Neuronal stem cell (in vitro differentiated cells): ENCODE data around the gene ABL1.
A peak's percentile ranks its signal among the peaks of the same experiment; 100 is the strongest.

ENCODE experiments used
- DNase-seq: peaks from one replicate; pipeline ENCODE4 v3.0.0-alpha.2; 2013; ENCODE audit warnings: low spot score
- H2AFZ ChIP-seq: one replicate; pipeline ENCODE4 v1.6.1; 2013; ENCODE audit warnings: mild to moderate bottlenecking, low read length, inconsistent platforms
- H2AK5ac ChIP-seq: 2 replicates; pipeline ENCODE4 v1.6.1; 2013; ENCODE audit warnings: low read depth, mild to moderate bottlenecking, inconsistent platforms, low read length, moderate library complexity, mixed read lengths
- H2BK120ac ChIP-seq: 2 replicates; pipeline ENCODE4 v1.6.1; 2013; ENCODE audit warnings: low read depth, mild to moderate bottlenecking, inconsistent platforms, low read length, moderate library complexity, mixed read lengths
- H2BK12ac ChIP-seq: one replicate; pipeline ENCODE4 v1.6.1; 2013; ENCODE audit warnings: low read length, inconsistent platforms
- H2BK15ac ChIP-seq: 2 replicates; pipeline ENCODE4 v1.6.1; 2013; ENCODE audit warnings: mild to moderate bottlenecking, low read length, inconsistent platforms, mixed read lengths
- H2BK5ac ChIP-seq: one replicate; pipeline ENCODE4 v1.6.1; 2013; ENCODE audit warnings: inconsistent platforms, mild to moderate bottlenecking, low read length, moderate library complexity
- H3K14ac ChIP-seq: one replicate; pipeline ENCODE4 v1.6.1; 2013; ENCODE audit warnings: low read length, inconsistent platforms
- H3K18ac ChIP-seq: 2 replicates; pipeline ENCODE4 v1.6.1; 2013; ENCODE audit warnings: low read length, inconsistent platforms
- H3K23ac ChIP-seq: 2 replicates; pipeline ENCODE4 v1.6.1; 2013; ENCODE audit warnings: low read depth, mild to moderate bottlenecking, mixed read lengths, low read length, inconsistent platforms; ENCODE audit not compliant: poor library complexity
- H3K27ac ChIP-seq: replicated peaks from 3 replicates; pipeline ENCODE4 v1.5.1; 2013; ENCODE audit warnings: low read length, inconsistent platforms
- H3K27me3 ChIP-seq, 3 experiments: 2 replicates each; pipeline ENCODE4 v1.6.1; 2013; ENCODE audit warnings: low read length in 3 of 3, mild to moderate bottlenecking in 2 of 3, inconsistent platforms in 1 of 3, low read depth in 1 of 3, mixed read lengths in 1 of 3, moderate library complexity in 1 of 3; ENCODE audit not compliant: control insufficient read depth in 3 of 3, insufficient read depth in 3 of 3
- H3K36me3 ChIP-seq, 2 donors: replicated peaks in 1 of 2; 2 replicates each; pipeline ENCODE4 v1.6.1; 2013; ENCODE audit warnings: low read length in 2 of 2; ENCODE audit not compliant: control insufficient read depth in 2 of 2, insufficient read depth in 2 of 2
- H3K4ac ChIP-seq: 2 replicates; pipeline ENCODE4 v1.6.1; 2013; ENCODE audit warnings: inconsistent platforms, mild to moderate bottlenecking, low read length, moderate library complexity
- H3K4me1 ChIP-seq, 2 donors: 1 replicate in 1 of 2; 2 replicates in 1 of 2; pipeline ENCODE4 v1.6.1; 2013; ENCODE audit warnings: low read length in 2 of 2, low read depth in 1 of 2; ENCODE audit not compliant: control insufficient read depth in 2 of 2, insufficient read depth in 1 of 2
- H3K4me2 ChIP-seq: one replicate; pipeline ENCODE4 v1.6.1; 2013; ENCODE audit warnings: mild to moderate bottlenecking, low read length, inconsistent platforms; ENCODE audit not compliant: insufficient read depth, poor library complexity, severe bottlenecking
- H3K4me3 ChIP-seq, 2 donors: 2 replicates each; pipeline ENCODE4 v1.5.1; 2013; ENCODE audit warnings: low read length in 2 of 2, mild to moderate bottlenecking in 2 of 2, inconsistent platforms in 1 of 2, moderate library complexity in 1 of 2
- H3K79me1 ChIP-seq: one replicate; pipeline ENCODE4 v1.6.1; 2013; ENCODE audit warnings: low read depth, mild to moderate bottlenecking, inconsistent platforms, low read length, moderate library complexity
- H3K9ac ChIP-seq: one replicate; pipeline ENCODE4 v1.6.1; 2013; ENCODE audit warnings: mild to moderate bottlenecking, low read depth, low read length, inconsistent platforms; ENCODE audit not compliant: poor library complexity
- H3K9me3 ChIP-seq, 2 donors: replicated peaks in 1 of 2; 2 replicates each; pipeline versions ENCODE3 to v1.6.1; 2013; ENCODE audit warnings: low read length in 2 of 2, mild to moderate bottlenecking in 2 of 2, inconsistent platforms in 1 of 2, low read depth in 1 of 2, mixed read lengths in 1 of 2, moderate library complexity in 1 of 2; ENCODE audit not compliant: control insufficient read depth in 2 of 2, insufficient read depth in 1 of 2
- H4K8ac ChIP-seq: one replicate; pipeline ENCODE4 v1.6.1; 2013; ENCODE audit warnings: low read depth, mild to moderate bottlenecking, inconsistent platforms, low read length, moderate library complexity
- H4K91ac ChIP-seq: one replicate; pipeline ENCODE4 v1.6.1; 2013; ENCODE audit warnings: low read length, low read depth, mild to moderate bottlenecking, inconsistent platforms; ENCODE audit not compliant: poor library complexity
- WGBS, 2 donors: extraction: QIAGEN DNeasy Blood & Tissue Kit; methylation state at CpG; one replicate each; pipeline ENCODE4 v1.1.7; 2013; ENCODE audit warnings: missing lambda C conversion rate in 2 of 2, mixed read lengths in 1 of 2; ENCODE audit not compliant: insufficient read length in 2 of 2, insufficient replicate concordance in 1 of 2; ENCODE audit errors: extremely low coverage in 2 of 2; 5-methylcytosine and 5-hydroxymethylcytosine counted together

The ABL1 gene

DNA sequence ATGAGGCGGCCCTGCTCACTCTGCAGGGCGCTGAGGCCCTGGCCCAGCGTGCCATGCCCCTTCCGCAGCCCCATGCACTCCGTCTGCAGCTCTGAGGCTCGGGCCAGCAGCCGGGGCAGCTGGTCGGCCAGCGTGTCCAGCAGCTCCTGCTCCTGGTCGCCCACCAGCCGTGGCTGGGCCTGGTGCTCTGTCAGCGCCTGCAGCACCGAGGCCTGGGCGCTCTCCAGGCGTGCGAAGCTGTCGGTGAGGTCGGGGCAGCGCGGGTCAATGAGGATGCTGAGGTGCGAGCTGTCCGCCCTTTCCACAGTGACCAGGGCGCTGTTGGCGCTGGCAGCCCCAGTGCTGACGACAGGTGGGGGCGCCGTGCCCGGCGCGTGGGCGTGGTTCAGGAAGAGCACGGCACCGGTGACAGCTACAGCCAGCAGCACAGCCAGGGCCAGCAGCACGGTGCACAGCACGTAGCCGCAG lies 94.6 kb downstream of the ABL1 start:
- H3K36me3 ChIP-seq = no peaks in the 10 kb centered on the region
- peaks cover 0 to 73% (median 0%) of the 10 kb centered on the region in 3 experiments for H3K27me3 ChIP-seq
- no peak overlapping the region for H3K4me3 ChIP-seq
- no peak overlapping the region for H2AK5ac ChIP-seq
- H2AFZ ChIP-seq = no peak overlapping the region
- peaks cover 6 to 7% of the 10 kb centered on the region in 2 donors for H3K4me1 ChIP-seq
- H3K9me3 ChIP-seq = no peaks in the 10 kb centered on the region
- peak overlapping the region; percentile 98 for H3K23ac ChIP-seq
- H3K4ac ChIP-seq = no peak overlapping the region
- no peak for DNase-seq
- peak overlapping the region; percentile 34 for H2BK12ac ChIP-seq
- no peak overlapping the region for H2BK5ac ChIP-seq
- H2BK15ac ChIP-seq = peak overlapping the region; percentile 27
- no peak overlapping the region for H3K9ac ChIP-seq
- H4K8ac ChIP-seq = no peak overlapping the region
- H4K91ac ChIP-seq = no peak overlapping the region
- no peak overlapping the region for H2BK120ac ChIP-seq
- no peak overlapping the region for H3K4me2 ChIP-seq
- peak overlapping the region; percentile 84 for H3K14ac ChIP-seq
- no peaks in the 10 kb centered on the region for H3K79me1 ChIP-seq
- no peak overlapping the region for H3K27ac ChIP-seq
- WGBS, 2 donors = no CpG with 5 or more reads among the region's 36 CpGs
- H3K18ac ChIP-seq = peak overlapping the region; percentile 40

- WGBS, 2 donors = no CpG with 5 or more reads among the region's 23 CpGs
- Histone ChIP-seq H3K27me3 (peaks cover 0 to 66% (median 0%) of the 10 kb centered on the region in 3 experiments), H3K4me2 (no peak overlapping the region)
These were observed 95.2 kb downstream of the ABL1 start for GRCh38 chr9:130930132-130930803.

DNA sequence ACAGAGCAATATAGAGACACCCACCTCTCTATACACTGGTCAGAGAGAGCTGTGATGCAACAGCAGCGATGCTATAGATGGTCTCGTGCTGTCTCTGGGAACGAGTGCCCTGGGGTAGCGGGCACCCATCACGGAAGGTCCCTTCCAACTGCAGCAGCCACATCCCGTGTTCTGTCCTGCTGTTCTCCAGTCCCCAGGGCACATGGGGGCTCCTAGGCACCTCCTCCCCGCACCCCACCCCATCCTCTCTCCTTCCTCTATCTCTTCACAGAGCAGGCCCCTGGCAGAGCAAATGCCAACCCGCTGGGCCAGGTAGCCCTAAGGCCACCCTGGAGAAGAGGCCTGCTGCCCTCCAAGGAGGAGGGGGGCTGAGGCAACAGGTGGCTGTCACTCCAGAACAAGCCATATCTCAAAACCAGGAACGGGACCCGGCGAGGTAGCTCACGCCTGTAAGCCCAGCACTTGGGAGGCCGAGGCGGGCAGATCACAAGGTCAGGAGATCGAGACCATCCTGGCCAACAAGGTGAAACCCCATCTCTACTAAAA lies 95.8 kb downstream of the ABL1 start:
- peak overlapping the region; percentile 96 for H3K23ac ChIP-seq
- peaks cover 0 to 60% (median 0%) of the 10 kb centered on the region in 3 experiments for H3K27me3 ChIP-seq
- no peak overlapping the region for H2BK5ac ChIP-seq
- H2BK120ac ChIP-seq = no peak overlapping the region
- H3K14ac ChIP-seq = peak overlapping the region; percentile 47
- DNase-seq = no peak
- H3K9ac ChIP-seq = no peak overlapping the region
- H4K8ac ChIP-seq = no peak overlapping the region
- no peaks in the 10 kb centered on the region for H3K36me3 ChIP-seq
- H3K18ac ChIP-seq = no peak overlapping the region
- no peak overlapping the region for H2BK12ac ChIP-seq
- no peak overlapping the region for H3K27ac ChIP-seq
- peak overlapping the region; percentile 7 for H2AK5ac ChIP-seq
- H3K4me3 ChIP-seq = no peak overlapping the region
- H3K9me3 ChIP-seq = no peaks in the 10 kb centered on the region
- H3K79me1 ChIP-seq = no peaks in the 10 kb centered on the region
- H4K91ac ChIP-seq = no peak overlapping the region
- H3K4me1 ChIP-seq = peaks cover 6 to 7% of the 10 kb centered on the region in 2 donors
- peak overlapping the region; percentile 33 for H2BK15ac ChIP-seq
- H3K4me2 ChIP-seq = no peak overlapping the region
- H3K4ac ChIP-seq = no peak overlapping the region
- no CpG with 5 or more reads among the region's 15 CpGs for WGBS, 2 donors
- no peak overlapping the region for H2AFZ ChIP-seq

More at GRCh38 chr9:130930132-130930803, 95.2 kb downstream of the ABL1 start:
- Histone ChIP-seq H3K36me3 (no peaks in the 10 kb centered on the region), H2AK5ac (peak overlapping the region; percentile 7), H4K8ac (no peak overlapping the region), H2BK12ac (no peak overlapping the region), H3K23ac (peak overlapping the region; percentile 98), H3K4ac (no peak overlapping the region), H2BK120ac (no peak overlapping the region), H3K27ac (no peak overlapping the region), H3K9ac (peak overlapping the region; percentile 30), H3K4me1 (peaks cover 6 to 7% of the 10 kb centered on the region in 2 donors), H3K4me3 (no peak overlapping the region), H2AFZ (no peak overlapping the region), H3K79me1 (no peaks in the 10 kb centered on the region), H2BK15ac (peak overlapping the region; percentile 33), H3K18ac (peak overlapping the region; percentile 69), H4K91ac (no peak overlapping the region), H3K9me3 (no peaks in the 10 kb centered on the region), H2BK5ac (no peak overlapping the region), H3K14ac (peak overlapping the region; percentile 47)
- no peak for DNase-seq

DNA sequence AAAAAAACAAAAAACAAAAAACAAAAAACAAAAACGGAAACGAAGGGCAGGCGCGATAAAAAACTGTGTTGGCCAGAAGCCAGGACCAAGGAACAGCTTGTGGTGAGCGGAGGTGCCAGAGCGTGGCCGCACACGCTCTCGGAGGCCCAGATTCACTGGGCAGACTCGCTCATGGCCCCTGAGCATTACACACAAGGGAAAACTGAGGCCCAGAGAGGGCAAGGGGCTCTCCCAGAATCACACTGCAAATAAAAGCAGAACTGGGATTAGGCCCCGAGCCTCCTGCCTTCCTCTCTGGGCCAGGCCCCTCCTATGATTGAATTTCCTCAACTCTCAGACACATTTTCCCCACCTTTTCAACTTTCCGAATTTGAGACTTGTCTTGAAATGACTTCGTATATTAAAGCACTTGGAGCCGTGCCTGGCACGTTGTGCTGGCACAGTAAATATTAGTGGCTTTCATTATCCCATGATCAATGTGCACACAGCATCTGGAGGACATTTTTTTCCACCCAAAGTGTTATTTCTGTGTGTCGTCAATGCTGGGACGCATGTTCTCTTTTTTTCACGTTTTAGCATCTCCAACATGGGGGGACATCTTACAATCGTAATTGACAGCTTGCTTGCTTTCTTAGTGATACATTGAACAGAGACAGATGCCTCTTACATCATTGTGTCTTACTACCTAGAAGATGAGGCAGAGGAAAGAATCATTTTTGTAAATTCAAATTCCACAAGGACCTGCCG lies 96.6 kb downstream of the ABL1 start:
- H3K27ac ChIP-seq = no peak overlapping the region
- H3K9ac ChIP-seq = no peak overlapping the region
- H3K14ac ChIP-seq = no peak overlapping the region
- no peak overlapping the region for H4K8ac ChIP-seq
- H3K79me1 ChIP-seq = no peaks in the 10 kb centered on the region
- H3K23ac ChIP-seq = no peak overlapping the region
- H2BK12ac ChIP-seq = no peak overlapping the region
- H3K27me3 ChIP-seq = peaks cover 0 to 55% (median 0%) of the 10 kb centered on the region in 3 experiments
- H3K18ac ChIP-seq = no peak overlapping the region
- no peak overlapping the region for H2BK120ac ChIP-seq
- H3K4me1 ChIP-seq = peaks cover 12 to 13% of the 10 kb centered on the region in 2 donors
- H3K4me3 ChIP-seq = no peak overlapping the region
- no peak overlapping the region for H3K4ac ChIP-seq
- H4K91ac ChIP-seq = no peak overlapping the region
- H2BK15ac ChIP-seq = no peak overlapping the region
- no peaks in the 10 kb centered on the region for H3K9me3 ChIP-seq
- no peak overlapping the region for H3K4me2 ChIP-seq
- H2AK5ac ChIP-seq = no peak overlapping the region
- DNase-seq = no peak
- no peaks in the 10 kb centered on the region for H3K36me3 ChIP-seq
- H2AFZ ChIP-seq = no peak overlapping the region
- no CpG with 5 or more reads among the region's 20 CpGs for WGBS, 2 donors
- H2BK5ac ChIP-seq = no peak overlapping the region
